Measurements from ENCODE around the gene DUSP12. TPM values are rescaled to one million over a fixed set of nuclear protein-coding genes. Genes with fewer than 3 reads are reported as not detected.

The DUSP12 gene
- total and polyA plus RNA-seq, 4 donors = 15.0 to 60.1 (median 23.2) TPM

DNA sequence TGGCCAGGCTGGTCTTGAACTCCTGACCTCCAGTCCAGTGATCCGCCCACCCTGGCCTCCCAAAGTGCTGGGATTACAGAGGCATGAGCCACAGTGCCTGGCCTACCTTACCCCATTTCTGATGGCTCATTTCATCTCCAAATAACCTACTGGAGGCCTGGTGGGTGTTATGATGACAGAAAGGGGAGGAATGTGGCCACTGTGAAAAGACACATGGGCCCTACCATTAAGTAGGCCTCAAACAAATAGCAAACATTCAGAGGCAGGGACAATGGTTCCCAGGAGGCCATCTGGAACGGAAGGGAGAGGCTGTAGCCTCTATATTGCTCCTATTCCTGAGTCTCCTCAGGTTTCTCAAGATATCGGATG lies 43.5 kb upstream of the DUSP12 start:
- Histone ChIP-seq H3K27ac (ENCODE audit: low read depth in 1 of 2, low read length in 1 of 2) (peak overlapping the region in 1 of 2 donors; percentile 28), H3K9me3 (ENCODE audit: control insufficient read depth in 4 of 4, insufficient read depth in 3 of 4, low read length in 3 of 4) (no peaks in the 10 kb centered on the region), H3K36me3 (ENCODE audit: control insufficient read depth in 4 of 4, insufficient read depth in 4 of 4, low read length in 4 of 4) (no peaks in the 10 kb centered on the region), H3K4me3 (no peak overlapping the region), H3K9ac (ENCODE audit: insufficient read depth in 1 of 2, low read length in 2 of 2) (no peak overlapping the region), H3K27me3 (ENCODE audit: control insufficient read depth in 3 of 3, insufficient read depth in 3 of 3, low read length in 2 of 3) (peaks cover 0 to 3% (median 0%) of the 10 kb centered on the region in 3 donors), H3K4me1 (ENCODE audit: control insufficient read depth in 5 of 5, insufficient read depth in 5 of 5, low read length in 5 of 5) (no peaks in the 10 kb centered on the region)
- DNase-seq (no peak), ATAC-seq (ENCODE audit: insufficient read depth, low FRiP score) (no peak)
- 93% methylated on average over 3 of the region's 3 CpGs for WGBS, 2 donors
- TF ChIP-seq, protein P1, sequence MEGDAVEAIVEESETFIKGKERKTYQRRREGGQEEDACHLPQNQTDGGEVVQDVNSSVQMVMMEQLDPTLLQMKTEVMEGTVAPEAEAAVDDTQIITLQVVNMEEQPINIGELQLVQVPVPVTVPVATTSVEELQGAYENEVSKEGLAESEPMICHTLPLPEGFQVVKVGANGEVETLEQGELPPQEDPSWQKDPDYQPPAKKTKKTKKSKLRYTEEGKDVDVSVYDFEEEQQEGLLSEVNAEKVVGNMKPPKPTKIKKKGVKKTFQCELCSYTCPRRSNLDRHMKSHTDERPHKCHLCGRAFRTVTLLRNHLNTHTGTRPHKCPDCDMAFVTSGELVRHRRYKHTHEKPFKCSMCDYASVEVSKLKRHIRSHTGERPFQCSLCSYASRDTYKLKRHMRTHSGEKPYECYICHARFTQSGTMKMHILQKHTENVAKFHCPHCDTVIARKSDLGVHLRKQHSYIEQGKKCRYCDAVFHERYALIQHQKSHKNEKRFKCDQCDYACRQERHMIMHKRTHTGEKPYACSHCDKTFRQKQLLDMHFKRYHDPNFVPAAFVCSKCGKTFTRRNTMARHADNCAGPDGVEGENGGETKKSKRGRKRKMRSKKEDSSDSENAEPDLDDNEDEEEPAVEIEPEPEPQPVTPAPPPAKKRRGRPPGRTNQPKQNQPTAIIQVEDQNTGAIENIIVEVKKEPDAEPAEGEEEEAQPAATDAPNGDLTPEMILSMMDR (IDR thresholded peaks at IDR 0.05; ENCODE audit: control extremely low read depth, extremely low read depth) = no peak

DNA sequence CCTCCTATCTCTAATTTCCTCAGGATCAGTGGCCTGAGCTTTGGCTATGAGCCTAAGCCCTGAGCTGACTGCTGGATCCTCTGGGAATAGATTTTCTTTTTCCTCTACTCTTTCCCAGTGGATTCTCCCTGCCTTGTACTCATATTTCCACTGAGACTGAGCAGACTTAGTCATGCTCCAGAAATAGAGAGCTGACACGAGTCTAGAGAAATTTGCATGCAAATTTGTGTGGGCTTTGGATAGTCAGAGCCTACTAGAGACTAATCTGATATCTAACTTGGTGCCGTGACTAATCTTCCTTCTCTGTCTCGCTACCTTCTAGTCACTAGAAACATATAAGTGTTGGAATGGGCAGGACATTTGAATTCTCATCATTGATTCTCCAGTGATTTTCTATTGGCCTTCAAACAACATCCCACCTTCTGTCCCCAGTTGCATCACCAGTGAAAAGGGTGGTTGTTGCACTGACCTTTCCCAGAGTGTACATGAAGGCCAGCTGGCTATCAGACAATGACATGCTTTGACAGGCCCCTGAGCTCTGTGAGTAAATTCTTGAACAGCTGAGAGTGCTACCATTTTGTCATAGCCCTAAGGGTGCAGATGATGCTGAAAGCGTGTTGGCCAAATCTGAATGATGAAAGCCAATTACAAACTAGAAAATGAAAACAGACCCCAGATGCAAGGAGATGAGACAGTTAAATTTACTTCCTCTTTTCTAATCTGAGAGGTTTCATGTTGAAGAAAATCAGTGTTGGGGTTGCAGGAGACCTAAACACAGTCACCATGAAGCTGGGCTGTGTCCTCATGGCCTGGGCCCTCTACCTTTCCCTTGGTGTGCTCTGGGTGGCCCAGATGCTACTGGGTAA lies 42.9 kb upstream of the DUSP12 start, which contains the start of gene FCRLA:
Gene FCRLA, plus strand, starts transcription at position 748 of the 866 bp plus-strand sequence. Its CDS starts 36 bp downstream, at position 784.
- TF ChIP-seq, protein P1 (IDR thresholded peaks at IDR 0.05; ENCODE audit: control extremely low read depth, extremely low read depth) = no peak
- H3K27ac ChIP-seq (ENCODE audit: low read depth in 1 of 2, low read length in 1 of 2) = peak within 1 kb of the TSS in 1 of 2 donors; percentile 28
- no peak for DNase-seq
- WGBS, 2 donors = 58% methylated on average over 4 of the region's 4 CpGs
- H3K36me3 ChIP-seq (ENCODE audit: control insufficient read depth in 4 of 4, insufficient read depth in 4 of 4, low read length in 4 of 4) = no peaks in the 10 kb centered on the region
- H3K27me3 ChIP-seq (ENCODE audit: control insufficient read depth in 3 of 3, insufficient read depth in 3 of 3, low read length in 2 of 3) = peaks cover 0 to 3% (median 0%) of the 10 kb centered on the region in 3 donors
- no peaks in the 10 kb centered on the region for H3K4me1 ChIP-seq (ENCODE audit: control insufficient read depth in 5 of 5, insufficient read depth in 5 of 5, low read length in 5 of 5)
- no peak within 1 kb of the TSS for H3K9ac ChIP-seq (ENCODE audit: insufficient read depth in 1 of 2, low read length in 2 of 2)
- no peaks in the 10 kb centered on the region for H3K9me3 ChIP-seq (ENCODE audit: control insufficient read depth in 4 of 4, insufficient read depth in 3 of 4, low read length in 3 of 4)
- ATAC-seq (ENCODE audit: insufficient read depth, low FRiP score) = no peak
- no peak within 1 kb of the TSS for H3K4me3 ChIP-seq

DNA sequence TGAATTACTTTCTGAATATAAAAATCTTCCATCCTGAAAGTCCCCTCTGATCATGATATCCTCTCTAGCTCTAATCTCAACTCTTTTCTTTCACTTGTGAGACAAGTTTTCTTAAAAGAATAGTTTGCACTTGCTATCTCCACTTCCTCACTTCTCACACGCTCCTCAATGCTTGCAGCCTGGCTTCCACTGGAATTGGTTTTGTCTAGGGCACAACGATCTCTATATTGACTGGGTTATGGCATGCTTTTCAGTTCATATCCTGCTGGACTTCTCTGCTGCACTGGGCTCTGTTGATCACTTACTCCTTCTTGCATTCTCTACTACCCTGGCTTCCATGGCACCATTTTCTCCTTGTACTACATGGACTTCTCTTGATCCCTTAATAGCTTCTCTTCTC lies 42.1 kb upstream of the DUSP12 start:
- TF ChIP-seq, protein P1 (IDR thresholded peaks at IDR 0.05; ENCODE audit: control extremely low read depth, extremely low read depth) = no peak
- no peak overlapping the region for H3K27ac ChIP-seq (ENCODE audit: low read depth in 1 of 2, low read length in 1 of 2)
- no peaks in the 10 kb centered on the region for H3K36me3 ChIP-seq (ENCODE audit: control insufficient read depth in 4 of 4, insufficient read depth in 4 of 4, low read length in 4 of 4)
- no peak for DNase-seq
- H3K4me1 ChIP-seq (ENCODE audit: control insufficient read depth in 5 of 5, insufficient read depth in 5 of 5, low read length in 5 of 5) = no peaks in the 10 kb centered on the region
- no peaks in the 10 kb centered on the region for H3K27me3 ChIP-seq (ENCODE audit: control insufficient read depth in 3 of 3, insufficient read depth in 3 of 3, low read length in 2 of 3)
- no peaks in the 10 kb centered on the region for H3K9me3 ChIP-seq (ENCODE audit: control insufficient read depth in 4 of 4, insufficient read depth in 3 of 4, low read length in 3 of 4)
- no peak overlapping the region for H3K9ac ChIP-seq (ENCODE audit: insufficient read depth in 1 of 2, low read length in 2 of 2)
- no peak for ATAC-seq (ENCODE audit: insufficient read depth, low FRiP score)
- no peak overlapping the region for H3K4me3 ChIP-seq
- 86 to 93% methylated on average over 2 of the region's 2 CpGs for WGBS, 2 donors

Measured in lung (tissue), 12 donors.